Neutrophil (primary cell): Measurements from ENCODE around the gene PIWIL4.

Source experiments
- H3K27ac ChIP-seq: fragments of 200-600 bp; sonication (generic); 2 replicates; pipeline ENCODE4 v1.5.1; 2016; ENCODE audit warnings: mild to moderate bottlenecking, moderate library complexity
- H3K27me3 ChIP-seq: fragments of 200-600 bp; sonication (generic); 2 replicates; pipeline ENCODE4 v1.6.0; 2016; ENCODE audit warnings: mild to moderate bottlenecking
- H3K36me3 ChIP-seq: fragments of 200-600 bp; sonication (generic); 2 replicates; pipeline ENCODE4 v1.5.1; 2017
- H3K4me1 ChIP-seq, 2 experiments: fragments of 200-600 bp in 1 of 2; sonication (generic) in 1 of 2; 1 replicate in 1 of 2; 2 replicates in 1 of 2; pipeline versions ENCODE4 v1.5.1 to v1.6.1; 2013 to 2016; ENCODE audit warnings: low read depth in 1 of 2, low read length in 1 of 2, mild to moderate bottlenecking in 1 of 2, moderate library complexity in 1 of 2; ENCODE audit not compliant: control insufficient read depth in 1 of 2, insufficient read depth in 1 of 2
- H3K4me3 ChIP-seq, 2 experiments: fragments of 200-600 bp in 1 of 2; sonication (generic) in 1 of 2; 1 replicate in 1 of 2; 2 replicates in 1 of 2; pipeline ENCODE4 v1.5.1; 2013 to 2016; ENCODE audit warnings: low read depth in 1 of 2, low read length in 1 of 2, mild to moderate bottlenecking in 1 of 2, moderate library complexity in 1 of 2
- H3K9me3 ChIP-seq: fragments of 200-600 bp; sonication (generic); 2 replicates; pipeline ENCODE4 v1.5.1; 2016
- TF ChIP-seq, protein P1 (sequence below): fragments of 200-600 bp; sonication (generic); IDR thresholded peaks from 2 replicates; pipeline ENCODE4 v1.5.1; 2016; ENCODE audit warnings: antibody characterized with exemption

The PIWIL4 gene

DNA sequence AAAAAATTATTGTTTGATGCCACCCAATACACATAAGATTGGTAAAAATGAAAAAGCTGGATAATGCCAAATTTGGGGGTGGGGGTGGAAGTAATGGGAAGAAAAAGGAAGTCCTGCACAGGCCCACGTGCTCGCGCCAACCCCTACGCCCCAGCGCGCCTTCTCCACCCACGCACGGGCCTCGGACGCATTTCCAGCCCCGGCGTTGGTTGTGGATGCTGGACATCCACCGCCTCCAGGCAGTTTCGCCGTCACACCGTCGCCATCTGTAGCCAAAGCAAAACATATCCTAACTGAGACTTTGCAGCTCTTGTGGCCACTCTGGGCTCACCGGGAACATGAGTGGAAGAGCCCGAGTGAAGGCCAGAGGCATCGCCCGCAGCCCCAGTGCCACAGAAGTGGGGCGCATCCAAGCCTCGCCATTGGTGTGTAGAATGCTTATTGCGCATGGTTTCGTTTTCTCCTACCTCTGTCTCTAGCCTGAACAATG, at the start of gene PIWIL4:
TSS of gene PIWIL4 (plus strand) at position 188 of the 490 bp plus-strand sequence. CDS start at position 339, 151 bp downstream.
- TF ChIP-seq, protein P1, sequence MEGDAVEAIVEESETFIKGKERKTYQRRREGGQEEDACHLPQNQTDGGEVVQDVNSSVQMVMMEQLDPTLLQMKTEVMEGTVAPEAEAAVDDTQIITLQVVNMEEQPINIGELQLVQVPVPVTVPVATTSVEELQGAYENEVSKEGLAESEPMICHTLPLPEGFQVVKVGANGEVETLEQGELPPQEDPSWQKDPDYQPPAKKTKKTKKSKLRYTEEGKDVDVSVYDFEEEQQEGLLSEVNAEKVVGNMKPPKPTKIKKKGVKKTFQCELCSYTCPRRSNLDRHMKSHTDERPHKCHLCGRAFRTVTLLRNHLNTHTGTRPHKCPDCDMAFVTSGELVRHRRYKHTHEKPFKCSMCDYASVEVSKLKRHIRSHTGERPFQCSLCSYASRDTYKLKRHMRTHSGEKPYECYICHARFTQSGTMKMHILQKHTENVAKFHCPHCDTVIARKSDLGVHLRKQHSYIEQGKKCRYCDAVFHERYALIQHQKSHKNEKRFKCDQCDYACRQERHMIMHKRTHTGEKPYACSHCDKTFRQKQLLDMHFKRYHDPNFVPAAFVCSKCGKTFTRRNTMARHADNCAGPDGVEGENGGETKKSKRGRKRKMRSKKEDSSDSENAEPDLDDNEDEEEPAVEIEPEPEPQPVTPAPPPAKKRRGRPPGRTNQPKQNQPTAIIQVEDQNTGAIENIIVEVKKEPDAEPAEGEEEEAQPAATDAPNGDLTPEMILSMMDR = no peak
- Histone ChIP-seq H3K36me3 (no peaks in the 10 kb centered on the region), H3K4me1 (peaks cover 18 to 28% of the 10 kb centered on the region in 2 experiments)

DNA sequence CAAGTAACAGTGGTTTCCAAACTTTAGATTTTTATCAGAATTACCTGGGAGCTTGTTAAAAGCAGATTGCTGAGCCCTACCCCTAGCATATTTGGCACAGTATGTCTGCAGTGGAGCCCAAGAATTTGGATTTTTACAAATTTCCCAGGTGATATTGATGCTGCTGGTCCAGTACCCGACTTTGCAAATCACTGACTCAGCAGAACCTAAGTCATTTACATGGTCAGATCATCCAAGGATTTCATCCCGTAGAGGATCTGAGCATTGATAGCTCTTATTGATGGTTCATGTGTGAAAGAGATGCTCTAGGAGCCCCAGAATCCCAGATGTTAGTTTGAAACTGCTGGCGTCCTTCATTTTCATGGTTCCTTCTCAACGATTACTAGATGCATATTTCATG, 48.9 kb upstream of the PIWIL4 start:
- H3K27me3 ChIP-seq = no peaks in the 10 kb centered on the region
- H3K4me3 ChIP-seq = no peak overlapping the region
- H3K36me3 ChIP-seq = no peaks in the 10 kb centered on the region
- H3K27ac ChIP-seq = no peak overlapping the region
- TF ChIP-seq, protein P1 = no peak
- no peaks in the 10 kb centered on the region for H3K9me3 ChIP-seq
- peaks cover 1 to 9% of the 10 kb centered on the region in 2 experiments for H3K4me1 ChIP-seq

More for the DNA sequence above, at the start of gene PIWIL4:
- H3K27ac ChIP-seq = no peak within 1 kb of the TSS
- no peak within 1 kb of the TSS for H3K4me3 ChIP-seq
- no peaks in the 10 kb centered on the region for H3K27me3 ChIP-seq
- H3K9me3 ChIP-seq = no peaks in the 10 kb centered on the region

DNA sequence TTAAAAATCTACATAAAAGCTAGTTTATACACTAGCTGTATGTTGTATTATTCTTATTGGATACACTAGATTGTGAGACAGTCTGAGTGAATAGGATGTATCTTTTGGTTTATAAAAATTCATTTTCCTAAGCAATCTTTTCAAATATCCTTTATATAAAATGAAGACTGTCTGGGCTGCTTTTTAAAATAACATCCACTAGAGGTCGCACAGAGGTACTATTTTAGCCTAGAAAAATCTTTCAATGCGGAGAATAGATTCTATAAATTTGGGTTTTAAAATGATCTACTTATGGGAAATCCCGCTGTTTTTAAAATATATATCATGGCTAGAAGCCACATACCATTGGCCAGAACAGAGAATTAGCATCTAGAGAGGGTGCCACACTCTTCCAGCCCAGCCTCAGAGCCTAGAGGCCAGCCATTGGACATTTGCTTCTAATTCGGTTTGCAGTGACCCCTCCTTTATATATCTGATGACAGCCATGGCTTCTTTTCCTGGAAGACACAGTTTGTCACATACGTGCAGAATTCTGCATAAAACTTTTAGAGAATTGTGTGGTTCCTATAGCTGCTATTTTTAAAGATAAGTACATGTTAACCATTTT, 47.6 kb upstream of the PIWIL4 start:
- peaks cover 0 to 7% of the 10 kb centered on the region in 2 experiments for H3K4me1 ChIP-seq
- no peaks in the 10 kb centered on the region for H3K9me3 ChIP-seq
- H3K27me3 ChIP-seq = no peaks in the 10 kb centered on the region
- no peak overlapping the region for H3K4me3 ChIP-seq
- no peak overlapping the region for H3K27ac ChIP-seq
- H3K36me3 ChIP-seq = no peaks in the 10 kb centered on the region
- TF ChIP-seq, protein P1 = peak; percentile 50

DNA sequence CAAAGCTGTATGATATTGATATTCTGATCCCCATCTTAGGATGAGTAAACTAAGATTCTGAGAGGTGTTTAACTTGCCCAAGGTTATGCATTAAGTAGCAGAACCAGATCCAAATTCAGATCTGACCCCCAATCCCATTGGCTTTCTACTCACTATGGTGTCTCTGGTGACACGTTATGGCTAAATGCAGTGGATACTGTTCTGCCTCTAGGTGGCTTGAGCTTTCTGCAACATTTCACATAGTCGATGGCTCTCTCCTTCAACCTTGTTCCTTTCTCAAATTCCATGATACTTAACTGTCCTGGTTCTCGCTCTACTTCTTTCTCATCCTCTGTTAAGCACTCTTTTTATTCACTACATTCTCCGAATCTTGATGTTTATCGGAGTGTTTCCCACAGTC, 45.5 kb upstream of the PIWIL4 start:
- Histone ChIP-seq H3K4me1 (peaks cover 3 to 9% of the 10 kb centered on the region in 2 experiments), H3K27ac (no peak overlapping the region), H3K4me3 (no peak overlapping the region), H3K9me3 (no peaks in the 10 kb centered on the region), H3K36me3 (no peaks in the 10 kb centered on the region), H3K27me3 (no peaks in the 10 kb centered on the region)
- TF ChIP-seq, protein P1 = no peak

DNA sequence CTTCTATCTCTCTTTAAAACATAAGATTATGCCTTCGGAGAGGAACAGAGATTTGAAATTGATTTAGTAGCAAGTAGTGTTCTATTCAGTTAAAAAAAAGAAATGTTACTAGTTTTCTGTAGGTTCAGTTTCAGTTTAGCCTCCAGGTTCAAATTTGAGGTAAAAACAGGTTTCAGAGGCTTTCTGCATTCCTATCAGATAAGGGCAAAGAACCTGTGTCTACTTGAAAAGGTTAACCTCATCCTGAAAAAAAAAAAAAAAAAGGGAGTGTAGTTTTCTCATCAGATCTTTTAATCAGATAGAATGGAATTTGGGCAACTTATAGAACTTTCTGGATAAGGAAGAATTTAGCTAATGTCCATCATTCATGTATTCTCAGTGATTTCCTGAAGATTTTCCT, 42.8 kb upstream of the PIWIL4 start:
- H3K27ac ChIP-seq = no peak overlapping the region

More for the DNA sequence above, 42.8 kb upstream of the PIWIL4 start:
- no peaks in the 10 kb centered on the region for H3K36me3 ChIP-seq
- TF ChIP-seq, protein P1 = no peak
- H3K9me3 ChIP-seq = no peaks in the 10 kb centered on the region
- H3K4me3 ChIP-seq = no peak overlapping the region
- H3K4me1 ChIP-seq = peaks cover 3 to 14% of the 10 kb centered on the region in 2 experiments
- no peaks in the 10 kb centered on the region for H3K27me3 ChIP-seq
